ENCODE measurements around the gene TMEM185B.

The TMEM185B gene

GRCh38 chr2:120189189-120189588, 34.0 kb downstream of the TMEM185B start:
- TF ChIP-seq CREB1 (IDR thresholded peaks at IDR 0.05; ENCODE audit: low read depth): no peak
- TF ChIP-seq, protein P1, sequence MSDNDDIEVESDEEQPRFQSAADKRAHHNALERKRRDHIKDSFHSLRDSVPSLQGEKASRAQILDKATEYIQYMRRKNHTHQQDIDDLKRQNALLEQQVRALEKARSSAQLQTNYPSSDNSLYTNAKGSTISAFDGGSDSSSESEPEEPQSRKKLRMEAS (IDR thresholded peaks at IDR 0.05): no peak
- no peak for TF ChIP-seq TEAD4 (IDR thresholded peaks at IDR 0.05)
- TF ChIP-seq EGR1 (IDR thresholded peaks at IDR 0.05): no peak
- TF ChIP-seq FOXM1 (IDR thresholded peaks at IDR 0.05; ENCODE audit: borderline replicate concordance, low read depth): no peak
- no peak for TF ChIP-seq CEBPB (IDR thresholded peaks at IDR 0.05)
- no peak for TF ChIP-seq EP300 (IDR thresholded peaks at IDR 0.05; ENCODE audit: borderline replicate concordance)
- TF ChIP-seq TAF1 (IDR thresholded peaks at IDR 0.05; ENCODE audit: low read depth): no peak
- TF ChIP-seq NFIC (IDR thresholded peaks at IDR 0.05): no peak
- TF ChIP-seq RAD21 (IDR thresholded peaks at IDR 0.05; ENCODE audit: low read depth): no peak
- no peak for TF ChIP-seq YY1 (IDR thresholded peaks at IDR 0.05; ENCODE audit: low read depth)
- no peak for TF ChIP-seq USF1 (IDR thresholded peaks at IDR 0.05)
- TF ChIP-seq ZBTB7A (IDR thresholded peaks at IDR 0.05; ENCODE audit: low read depth): no peak
- no peak for TF ChIP-seq TCF12 (IDR thresholded peaks at IDR 0.05; ENCODE audit: low read depth)
- TF ChIP-seq REST (IDR thresholded peaks at IDR 0.05; ENCODE audit: low read depth): no peak

DNA sequence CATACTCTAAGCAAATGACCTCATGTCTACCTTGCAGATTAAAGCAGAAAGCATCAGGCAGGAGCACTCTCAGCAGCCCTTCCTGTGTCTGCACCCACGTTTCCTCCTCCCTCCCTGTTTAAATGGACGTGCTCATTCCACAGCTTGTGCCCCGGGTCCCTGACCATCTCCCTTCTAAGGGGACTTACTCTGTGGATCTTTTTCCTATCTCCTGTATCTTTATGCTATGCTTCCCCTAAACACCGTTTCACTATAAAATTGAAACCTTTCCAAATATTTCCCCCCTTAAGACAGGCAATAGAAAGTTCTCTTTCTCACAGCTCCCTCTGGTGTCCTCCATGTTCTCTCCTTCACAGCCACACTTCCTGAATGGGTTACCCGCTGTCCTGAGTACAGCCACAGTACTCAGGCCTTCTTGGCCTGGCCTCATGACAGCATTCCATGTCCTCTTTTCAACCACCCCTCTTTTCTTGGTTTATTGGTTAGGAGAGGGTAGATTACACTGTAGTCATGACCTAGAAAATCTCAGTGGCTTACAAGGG, 41.1 kb downstream of the TMEM185B start:
- TF ChIP-seq REST (IDR thresholded peaks at IDR 0.05; ENCODE audit: low read depth) (no peak), FOXM1 (IDR thresholded peaks at IDR 0.05; ENCODE audit: borderline replicate concordance, low read depth) (no peak), CEBPB (IDR thresholded peaks at IDR 0.05) (no peak), USF1 (IDR thresholded peaks at IDR 0.05) (no peak), YY1 (IDR thresholded peaks at IDR 0.05; ENCODE audit: low read depth) (no peak), RAD21 (IDR thresholded peaks at IDR 0.05; ENCODE audit: low read depth) (no peak), ZBTB7A (IDR thresholded peaks at IDR 0.05; ENCODE audit: low read depth) (no peak), EP300 (IDR thresholded peaks at IDR 0.05; ENCODE audit: borderline replicate concordance) (no peak), CREB1 (IDR thresholded peaks at IDR 0.05; ENCODE audit: low read depth) (no peak), TEAD4 (IDR thresholded peaks at IDR 0.05) (no peak), NFIC (IDR thresholded peaks at IDR 0.05) (no peak), EGR1 (IDR thresholded peaks at IDR 0.05) (no peak), TAF1 (IDR thresholded peaks at IDR 0.05; ENCODE audit: low read depth) (no peak), TCF12 (IDR thresholded peaks at IDR 0.05; ENCODE audit: low read depth) (no peak)
- TF ChIP-seq, protein P1 (IDR thresholded peaks at IDR 0.05): no peak

GRCh38 chr2:120180066-120180465, 43.1 kb downstream of the TMEM185B start:
- TF ChIP-seq, protein P1 (IDR thresholded peaks at IDR 0.05): no peak
- TF ChIP-seq EP300 (IDR thresholded peaks at IDR 0.05; ENCODE audit: borderline replicate concordance) (no peak), CEBPB (IDR thresholded peaks at IDR 0.05) (no peak), USF1 (IDR thresholded peaks at IDR 0.05) (no peak), YY1 (IDR thresholded peaks at IDR 0.05; ENCODE audit: low read depth) (no peak), EGR1 (IDR thresholded peaks at IDR 0.05) (no peak), REST (IDR thresholded peaks at IDR 0.05; ENCODE audit: low read depth) (no peak), ZBTB7A (IDR thresholded peaks at IDR 0.05; ENCODE audit: low read depth) (no peak), TEAD4 (IDR thresholded peaks at IDR 0.05) (no peak), TAF1 (IDR thresholded peaks at IDR 0.05; ENCODE audit: low read depth) (no peak), FOXM1 (IDR thresholded peaks at IDR 0.05; ENCODE audit: borderline replicate concordance, low read depth) (no peak), NFIC (IDR thresholded peaks at IDR 0.05) (no peak), CREB1 (IDR thresholded peaks at IDR 0.05; ENCODE audit: low read depth) (no peak)

Data from Ishikawa (cell line).